Epidermal melanocyte (primary cell): ENCODE data around the gene SDC1.

Experiments
- DNase-seq: peaks from one replicate; pipeline ENCODE4 v3.0.0; 2011; ENCODE audit warnings: low spot score; ENCODE audit not compliant: insufficient read length

SDC1 gene

GRCh38 chr2:20229322-20230113, 4.6 kb upstream of the SDC1 start:
- peak; percentile 39 for DNase-seq

- DNase-seq = no peak
Observed at GRCh38 chr2:20227894-20228505, 3.1 kb upstream of the SDC1 start.

GRCh38 chr2:20226152-20226545, 1.2 kb upstream of the SDC1 start:
- DNase-seq = no peak

GRCh38 chr2:20225294-20226151, 593 bp upstream of the SDC1 start:
- no peak for DNase-seq

- no peak for DNase-seq
Observed at GRCh38 chr2:20224164-20224715, 690 bp downstream of the SDC1 start.

- no peak for DNase-seq
Observed at GRCh38 chr2:20223407-20224163, 1.3 kb downstream of the SDC1 start.

- DNase-seq = no peak
Observed at GRCh38 chr2:20222769-20223406, 2.0 kb downstream of the SDC1 start.

- DNase-seq = no peak
Observed at GRCh38 chr2:20222014-20222768, 2.7 kb downstream of the SDC1 start.

GRCh38 chr2:20221555-20221973, 3.4 kb downstream of the SDC1 start:
- DNase-seq = no peak

- DNase-seq = no peak
Observed at GRCh38 chr2:20220806-20221554, 4.0 kb downstream of the SDC1 start.

- DNase-seq = no peak
Observed at GRCh38 chr2:20219763-20220380, 5.1 kb downstream of the SDC1 start.

- no peak for DNase-seq
Observed at GRCh38 chr2:20218331-20219320, 6.3 kb downstream of the SDC1 start.

GRCh38 chr2:20217041-20217970, 7.6 kb downstream of the SDC1 start:
- DNase-seq = no peak

- no peak for DNase-seq
Observed at GRCh38 chr2:20216130-20217025, 8.6 kb downstream of the SDC1 start.
